IMR-90 (cell line): ENCODE data around the gene TIPRL. TPM values are rescaled to one million over a fixed set of nuclear protein-coding genes. Genes with fewer than 3 reads are reported as not detected.

Experiments used
- ATAC-seq: fragments of 200-7000 bp; cut with Tn5 transposase; 2 replicates; pipeline ENCODE4 v1.9.1; 2020; ENCODE audit warnings: low read depth, mild to moderate bottlenecking, moderate library complexity
- BruUV-seq: library from RNA; stranded (reverse); fragments of 400-500 nt; replicated peaks from 2 replicates; lab custom pipeline; 2021; lab: Mats Ljungman, UMichigan
- CTCF ChIA-PET: fragments of 300-600 bp; formaldehyde crosslinking; extraction: SDS; loops from one replicate; lab custom pipeline; 2021; ENCODE audit warnings: antibody characterized with exemption; lab: Yijun Ruan, JAX
- POLR2A ChIA-PET: fragments of 300-600 bp; sonication (Branson Sonifier 250); formaldehyde crosslinking; loops from one replicate; lab custom pipeline; 2022; ENCODE audit warnings: antibody characterized with exemption; ENCODE audit not compliant: unreplicated experiment; lab: Charles Lee
- DNase-seq: peaks from one replicate; pipeline ENCODE4 v3.0.0; 2013
- H2AFZ ChIP-seq: replicated peaks from 2 replicates; pipeline ENCODE3; 2013; ENCODE audit warnings: low read length, mild to moderate bottlenecking; ENCODE audit not compliant: poor library complexity
- H2AK5ac ChIP-seq: 2 replicates; pipeline ENCODE4 v1.6.1; 2013; ENCODE audit warnings: low read depth, low read length, inconsistent platforms
- H2AK9ac ChIP-seq: replicated peaks from 2 replicates; pipeline ENCODE3; 2013; ENCODE audit warnings: mild to moderate bottlenecking, low read depth, low read length, moderate library complexity; ENCODE audit not compliant: poor library complexity
- H2BK120ac ChIP-seq: 2 replicates; pipeline ENCODE4 v1.6.1; 2013; ENCODE audit warnings: low read depth, low read length, inconsistent platforms
- H2BK15ac ChIP-seq: 3 replicates; pipeline ENCODE4 v1.6.1; 2013; ENCODE audit warnings: low read depth, low read length, inconsistent platforms
- H2BK20ac ChIP-seq: 2 replicates; pipeline ENCODE4 v1.6.1; 2013; ENCODE audit warnings: low read depth, mild to moderate bottlenecking, inconsistent platforms, low read length, moderate library complexity
- H2BK5ac ChIP-seq: 2 replicates; pipeline ENCODE4 v1.6.1; 2013; ENCODE audit warnings: mild to moderate bottlenecking, low read depth, low read length, inconsistent platforms; ENCODE audit not compliant: poor library complexity, severe bottlenecking
- H3K14ac ChIP-seq: replicated peaks from 2 replicates; pipeline ENCODE4 v1.6.1; 2013; ENCODE audit warnings: low read depth, low read length, inconsistent platforms
- H3K18ac ChIP-seq: 2 replicates; pipeline ENCODE4 v1.6.1; 2013; ENCODE audit warnings: low read depth, low read length, control low read depth
- H3K23ac ChIP-seq: 2 replicates; pipeline ENCODE4 v1.6.1; 2013; ENCODE audit warnings: low read depth, low read length, inconsistent platforms
- H3K27ac ChIP-seq: 2 replicates; pipeline ENCODE4 v1.5.1; 2013; ENCODE audit warnings: mild to moderate bottlenecking, control low read depth, low read length; ENCODE audit not compliant: insufficient read depth
- H3K27me3 ChIP-seq: 2 replicates; pipeline ENCODE4 v1.6.1; 2013; ENCODE audit warnings: low read length; ENCODE audit not compliant: control insufficient read depth, insufficient read depth
- H3K36me3 ChIP-seq: 2 replicates; pipeline ENCODE4 v1.6.1; 2013; ENCODE audit warnings: low read length, mixed read lengths; ENCODE audit not compliant: control insufficient read depth, insufficient read depth
- H3K4ac ChIP-seq: 2 replicates; pipeline ENCODE4 v1.6.1; 2013; ENCODE audit warnings: low read depth, low read length, inconsistent platforms
- H3K4me1 ChIP-seq: 2 replicates; pipeline ENCODE4 v1.6.1; 2013; ENCODE audit warnings: low read length, mixed read lengths; ENCODE audit not compliant: control insufficient read depth, insufficient read depth
- H3K4me2 ChIP-seq: 2 replicates; pipeline ENCODE4 v1.6.1; 2013; ENCODE audit warnings: low read depth, mild to moderate bottlenecking, control low read depth, low read length, moderate library complexity
- H3K4me3 ChIP-seq: 2 replicates; pipeline ENCODE4 v1.5.1; 2013; ENCODE audit warnings: low read depth, mild to moderate bottlenecking, control low read depth, low read length, moderate library complexity; ENCODE audit not compliant: insufficient read depth
- H3K56ac ChIP-seq: 2 replicates; pipeline ENCODE4 v1.6.1; 2013; ENCODE audit warnings: low read length, inconsistent platforms; ENCODE audit not compliant: insufficient read depth; ENCODE audit errors: extremely low read depth
- H3K79me1 ChIP-seq, 2 experiments: 2 replicates each; pipeline ENCODE4 v1.6.1; 2013; ENCODE audit warnings: low read length in 2 of 2, inconsistent platforms in 1 of 2, low read depth in 1 of 2
- H3K9ac ChIP-seq: 2 replicates; pipeline ENCODE4 v1.6.1; 2013; ENCODE audit warnings: low read depth, low read length, control low read depth
- H3K9me1 ChIP-seq: 2 replicates; pipeline ENCODE4 v1.6.1; 2013; ENCODE audit warnings: low read length, inconsistent platforms; ENCODE audit not compliant: insufficient read depth
- H3K9me3 ChIP-seq: 2 replicates; pipeline ENCODE4 v1.6.1; 2013; ENCODE audit warnings: low read length; ENCODE audit not compliant: control insufficient read depth, insufficient read depth
- H4K20me1 ChIP-seq: 2 replicates; pipeline ENCODE4 v1.6.1; 2013; ENCODE audit warnings: low read length, inconsistent platforms; ENCODE audit not compliant: insufficient read depth
- H4K5ac ChIP-seq: 2 replicates; pipeline ENCODE4 v1.6.1; 2013; ENCODE audit warnings: mild to moderate bottlenecking, low read depth, low read length, control low read depth
- H4K8ac ChIP-seq, 2 experiments: 2 replicates each; pipeline ENCODE4 v1.6.1; 2013; ENCODE audit warnings: low read depth in 2 of 2, low read length in 2 of 2, control low read depth in 1 of 2, inconsistent platforms in 1 of 2
- H4K91ac ChIP-seq: 2 replicates; pipeline ENCODE4 v1.6.1; 2013; ENCODE audit warnings: low read depth, low read length, inconsistent platforms; ENCODE audit not compliant: insufficient read depth
- BHLHE40 ChIP-seq: fragments of 150-350 bp; IDR thresholded peaks from 2 replicates; pipeline ENCODE4 v1.6.1; 2016; ENCODE audit warnings: mild to moderate bottlenecking, low read depth, low read length
- CHD1 ChIP-seq: IDR thresholded peaks from 2 replicates; pipeline ENCODE4 v1.6.1; 2012; ENCODE audit warnings: low read depth, low read length, improper control_type of control experiment
- ELK1 ChIP-seq: fragments of 150-350 bp; IDR thresholded peaks from 2 replicates; pipeline ENCODE4 v1.6.1; 2016; ENCODE audit warnings: low read depth, mild to moderate bottlenecking, low read length, moderate library complexity, borderline replicate concordance
- MAZ ChIP-seq: IDR thresholded peaks from 2 replicates; pipeline ENCODE4 v1.6.1; 2012; ENCODE audit warnings: low read depth, mild to moderate bottlenecking, low read length, improper control_type of control experiment, moderate library complexity, borderline replicate concordance
- POLR2A ChIP-seq: IDR thresholded peaks from 2 replicates; pipeline ENCODE4 v1.6.1; 2012; ENCODE audit warnings: mild to moderate bottlenecking, low read depth, low read length
- RCOR1 ChIP-seq: IDR thresholded peaks from 2 replicates; pipeline ENCODE4 v1.6.1; 2012; ENCODE audit warnings: mild to moderate bottlenecking, low read length, improper control_type of control experiment; ENCODE audit not compliant: insufficient replicate concordance
- RFX5 ChIP-seq: IDR thresholded peaks from 2 replicates; pipeline ENCODE4 v1.8.0; 2012; ENCODE audit warnings: low read depth, mild to moderate bottlenecking, low read length, moderate library complexity
- SMC3 ChIP-seq: fragments of 150-350 bp; IDR thresholded peaks from 2 replicates; pipeline ENCODE4 v1.6.1; 2016; ENCODE audit warnings: low read depth, mild to moderate bottlenecking, antibody characterized with exemption, low read length, moderate library complexity
- WGBS, 2 experiments: methylation state at CpG; one replicate each; pipeline versions ENCODE4 v1.1.5 to v1.1.7; 2013; ENCODE audit warnings: missing lambda C conversion rate in 2 of 2; ENCODE audit not compliant: insufficient read length in 1 of 2; ENCODE audit errors: extremely low coverage in 2 of 2; 5-methylcytosine and 5-hydroxymethylcytosine counted together
- dilution Hi-C: fragments of 300-500 bp; cut with HindIII; formaldehyde crosslinking; loops from one replicate; pipeline ENCODE4 v1.14.3; 2018; ENCODE audit warnings: low sequenced_read_pairs; ENCODE audit not compliant: unreplicated experiment
- in situ Hi-C: fragments of 300-500 bp; cut with MboI; formaldehyde crosslinking; loops from 3 replicates; pipeline ENCODE4 v1.14.3; 2019; ENCODE audit warnings: low sequenced_read_pairs, inconsistent platforms, mixed read lengths
- intact Hi-C: fragments of 100-400 bp; cut with micrococcal nuclease; formaldehyde crosslinking; loops from 2 replicates; pipeline ENCODE4 v1.10.0; 2022
- polyA plus RNA-seq, 3 experiments: library from polyadenylated mRNA; depleted of rRNA; stranded (reverse); fragments of >200 nt; gene quantifications; 2 replicates each; pipeline ENCODE4 v1.2.3, GENCODE V29; 2012; ENCODE audit warnings: low replicate concordance in 1 of 3
- total RNA-seq: library from RNA; depleted of rRNA; stranded (reverse); fragments of >200 nt; gene quantifications from 2 replicates; pipeline ENCODE4 v1.2.3, GENCODE V29; 2012
- TF ChIP-seq, protein P1 (sequence below): conservative IDR thresholded peaks from 2 replicates; pipeline ENCODE4 v1.5.1; 2012; ENCODE audit warnings: mild to moderate bottlenecking, low read depth, low read length, improper control_type of control experiment

Gene TIPRL
- total and polyA plus RNA-seq, 2 of the 4 experiments (the other 2 are of a cell fraction), result 15.4 to 23.8 TPM

GRCh38 chr1:168180148-168180524, 1.4 kb downstream of the TIPRL start:
- Histone ChIP-seq H3K79me1 (peaks cover 13 to 26% of the 10 kb centered on the region in 2 experiments), H4K91ac (no peak overlapping the region), H3K23ac (0 out of 2 replicates have a peak overlapping the region, but pooled peaks have one; percentile 75), H3K9ac (peak overlapping the region; percentile 80), H3K18ac (no peak overlapping the region), H3K9me1 (no peaks in the 10 kb centered on the region), H3K4me2 (peak overlapping the region; percentile 79), H4K8ac (peak overlapping the region; percentile 66 to 76; a peak in 3 of 4 replicates), H3K14ac (peak overlapping the region; percentile 85; the same call in 1 of the 2 replicates), H2AK5ac (0 out of 2 replicates have a peak overlapping the region, but pooled peaks have one; percentile 4), H3K36me3 (no peaks in the 10 kb centered on the region; the same call in 1 of the 2 replicates), H3K27me3 (no peaks in the 10 kb centered on the region), H2AK9ac (peak overlapping the region; percentile 96), H2BK15ac (no peak overlapping the region), H3K56ac (peak overlapping the region; percentile 80; the same call in 1 of the 2 replicates), H4K5ac (no peak overlapping the region), H2BK5ac (peak overlapping the region; percentile 71), H2AFZ (peak overlapping the region; percentile 99), H3K4ac (peak overlapping the region; percentile 43; the same call in 1 of the 2 replicates), H4K20me1 (no peaks in the 10 kb centered on the region; the same call in 1 of the 2 replicates), H3K9me3 (no peaks in the 10 kb centered on the region), H3K4me1 (no peaks in the 10 kb centered on the region), H3K27ac (peak overlapping the region; percentile 89; the same call in 1 of the 2 replicates), H2BK120ac (no peak overlapping the region), H3K4me3 (peak overlapping the region; percentile 74), H2BK20ac (no peak overlapping the region)
- intact Hi-C loops, result loop anchor here (2.0 kb wide), 1 partner anchor 47 kb away; the partner anchor contains the start of gene SFT2D2
- CTCF ChIA-PET, result interaction anchor here (0.6 kb wide), 1 partner anchor 130 kb away, joined by 3 read pairs; no protein-coding TSS in a partner anchor
- POLR2A ChIA-PET, result no interaction called here
- dilution Hi-C loops, result no loop called here
- in situ Hi-C loops, result no loop called here
- DNase-seq (no peak), ATAC-seq (no peak)
- TF ChIP-seq CHD1 (no peak), POLR2A (no peak), MAZ (no peak), SMC3 (no peak), RCOR1 (no peak), ELK1 (no peak), BHLHE40 (no peak), RFX5 (no peak)
- TF ChIP-seq, protein P1, sequence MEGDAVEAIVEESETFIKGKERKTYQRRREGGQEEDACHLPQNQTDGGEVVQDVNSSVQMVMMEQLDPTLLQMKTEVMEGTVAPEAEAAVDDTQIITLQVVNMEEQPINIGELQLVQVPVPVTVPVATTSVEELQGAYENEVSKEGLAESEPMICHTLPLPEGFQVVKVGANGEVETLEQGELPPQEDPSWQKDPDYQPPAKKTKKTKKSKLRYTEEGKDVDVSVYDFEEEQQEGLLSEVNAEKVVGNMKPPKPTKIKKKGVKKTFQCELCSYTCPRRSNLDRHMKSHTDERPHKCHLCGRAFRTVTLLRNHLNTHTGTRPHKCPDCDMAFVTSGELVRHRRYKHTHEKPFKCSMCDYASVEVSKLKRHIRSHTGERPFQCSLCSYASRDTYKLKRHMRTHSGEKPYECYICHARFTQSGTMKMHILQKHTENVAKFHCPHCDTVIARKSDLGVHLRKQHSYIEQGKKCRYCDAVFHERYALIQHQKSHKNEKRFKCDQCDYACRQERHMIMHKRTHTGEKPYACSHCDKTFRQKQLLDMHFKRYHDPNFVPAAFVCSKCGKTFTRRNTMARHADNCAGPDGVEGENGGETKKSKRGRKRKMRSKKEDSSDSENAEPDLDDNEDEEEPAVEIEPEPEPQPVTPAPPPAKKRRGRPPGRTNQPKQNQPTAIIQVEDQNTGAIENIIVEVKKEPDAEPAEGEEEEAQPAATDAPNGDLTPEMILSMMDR, result no peak
- BruUV-seq, result TSS peak; percentile 42
- 35% methylated on average over 2 of the region's 2 CpGs; no CpG with 5 or more reads in 1 of the 2 experiments for WGBS, 2 experiments
